COR-L47 (cell line): ENCODE data around the gene HPN.
A peak's percentile ranks its signal among the peaks of the same experiment; 100 is the strongest.

Source experiments
- DNase-seq: peaks from one replicate; lab custom pipeline; 2025; lab: John Stamatoyannopoulos, UW

Gene HPN

GRCh38 chr19:35105411-35106290 lies 64.1 kb downstream of the HPN start:
- DNase-seq, result no peak

DNA sequence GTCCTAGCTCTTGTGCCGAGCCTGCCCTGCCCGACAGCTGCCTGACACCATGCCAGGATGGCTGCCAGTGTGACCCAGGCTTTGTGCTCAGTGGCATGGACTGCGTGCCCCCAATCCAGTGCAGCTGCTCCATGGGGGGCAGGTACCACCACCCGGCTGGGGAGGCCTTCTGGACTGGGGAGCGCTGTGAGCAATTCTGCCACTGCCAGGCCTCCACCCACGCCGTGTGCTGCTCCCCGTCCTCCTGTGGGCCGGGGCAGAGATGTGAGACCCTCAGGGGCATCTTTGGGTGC lies 64.7 kb downstream of the HPN start:
- no peak for DNase-seq

DNA sequence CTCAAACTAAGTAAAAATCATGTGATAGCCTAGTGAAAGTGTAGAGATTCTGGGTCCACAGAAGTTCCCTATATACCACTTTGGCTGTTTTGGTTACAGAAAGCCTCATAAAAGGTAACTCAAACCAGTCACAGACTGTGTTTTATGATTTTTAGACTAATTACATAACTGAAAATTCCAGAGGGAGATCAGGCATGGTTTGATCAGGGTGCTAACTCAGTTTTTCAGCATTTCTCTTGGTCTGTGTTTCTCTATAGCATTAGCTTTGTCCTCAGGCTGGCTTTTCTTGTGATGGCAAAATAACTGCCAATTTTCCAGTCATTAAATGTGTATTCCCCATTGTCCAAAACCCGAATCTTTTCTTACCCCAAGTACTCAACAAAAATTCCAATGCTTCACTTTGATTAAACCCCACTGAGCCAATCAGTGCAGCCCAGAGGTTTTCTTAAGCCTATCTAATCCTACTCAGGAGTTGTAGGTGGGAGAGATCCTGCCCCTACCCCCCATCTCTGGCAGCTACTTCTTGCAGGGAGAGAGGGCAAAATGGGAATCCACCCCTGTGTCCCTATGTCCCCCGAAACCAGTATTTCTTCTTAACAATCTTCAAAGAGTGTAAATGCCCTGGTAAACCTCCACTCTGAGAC lies 65.5 kb downstream of the HPN start:
- no peak for DNase-seq

DNA sequence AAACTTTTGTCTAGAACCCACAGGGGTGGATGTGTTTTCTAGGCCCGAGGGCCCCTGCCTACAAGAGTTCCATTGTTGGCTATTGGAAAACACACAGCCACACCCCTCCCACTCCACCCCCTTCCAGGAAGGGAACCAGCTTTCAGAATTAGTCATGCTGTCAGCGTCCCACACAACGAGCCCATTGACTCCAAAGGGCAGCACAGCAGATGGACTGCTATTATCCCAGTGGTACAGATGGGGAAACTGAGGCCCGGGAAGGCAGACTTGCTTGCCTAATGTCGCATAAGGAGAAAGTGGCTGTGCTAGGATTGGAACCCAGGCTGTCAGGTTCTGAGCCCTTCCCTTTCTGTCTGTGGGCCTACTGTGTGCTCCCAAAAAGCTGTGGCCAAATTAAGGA lies 66.0 kb downstream of the HPN start:
- no peak for DNase-seq

DNA sequence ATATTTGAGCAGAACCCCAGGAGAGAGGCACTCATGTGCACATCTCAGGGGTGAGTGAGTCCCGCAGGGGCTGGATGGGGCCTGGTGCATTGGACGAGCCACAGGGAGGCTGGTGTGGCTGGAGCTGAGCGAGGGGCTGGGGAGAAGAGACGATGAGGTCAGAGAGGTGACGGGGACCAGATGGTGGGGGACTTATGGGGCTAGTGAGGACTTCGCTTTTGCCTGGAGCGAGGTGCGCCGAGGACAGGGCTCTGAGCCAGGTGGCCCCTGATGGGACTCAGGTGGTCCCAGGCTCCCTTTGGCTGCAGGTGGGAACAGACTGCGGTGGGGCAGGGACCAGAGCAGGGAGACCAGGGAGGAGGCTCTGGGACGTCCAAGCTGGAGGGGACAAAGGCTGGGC lies 67.2 kb downstream of the HPN start:
- DNase-seq, result no peak

DNA sequence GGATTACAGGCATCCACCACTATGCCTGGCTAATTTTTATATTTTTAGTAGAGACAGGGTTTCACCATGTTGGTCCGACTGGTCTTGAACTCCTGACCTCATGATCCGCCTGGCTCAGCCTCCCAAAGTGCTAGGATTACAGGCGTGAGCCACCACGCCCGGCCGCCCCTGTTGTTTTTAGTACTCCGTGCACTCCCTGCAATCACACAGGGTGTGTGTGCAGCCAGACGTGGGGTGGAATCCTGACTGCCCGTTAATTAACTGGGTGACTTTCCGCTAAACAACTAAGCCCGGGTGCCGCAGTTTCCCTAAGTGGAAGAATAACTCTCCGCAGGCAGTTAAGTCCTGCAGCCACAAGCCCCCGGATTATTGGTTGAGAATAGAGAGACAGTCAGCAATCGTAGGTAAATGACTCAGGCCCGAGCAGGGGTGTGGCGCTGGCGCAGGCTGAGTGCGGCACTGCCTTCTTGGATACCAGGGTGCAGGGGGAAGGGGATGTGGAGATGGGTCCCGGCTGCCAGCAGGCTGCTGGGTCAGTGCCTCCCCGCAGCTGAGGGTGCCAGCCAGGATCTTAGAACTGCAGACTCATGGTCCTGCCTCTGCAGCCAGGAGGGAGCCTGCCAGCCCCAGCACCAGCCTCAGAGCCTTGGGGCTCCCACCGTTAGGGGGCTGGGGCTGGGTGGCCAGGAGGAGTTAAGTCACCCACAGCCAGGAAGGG lies 68.0 kb downstream of the HPN start:
- no peak for DNase-seq

- no peak for DNase-seq
Measured at GRCh38 chr19:35110974-35111373, 69.5 kb downstream of the HPN start.

GRCh38 chr19:35112995-35113688 lies 71.6 kb downstream of the HPN start:
- DNase-seq, result no peak

- peak; percentile 26 for DNase-seq
Measured at GRCh38 chr19:35114353-35115176, 73.0 kb downstream of the HPN start.

GRCh38 chr19:35115177-35115951 lies 73.8 kb downstream of the HPN start, which contains the start of gene FXYD3:
TSS of gene FXYD3 (plus strand) at chr19:35115823. CDS start at chr19:35119377, 3,554 bp downstream.
- DNase-seq, result no peak
